Left kidney (tissue), 2 donors: Measurements from ENCODE around the gene ZNF808. TPM values are rescaled to one million over a fixed set of nuclear protein-coding genes. Genes with fewer than 3 reads are reported as not detected.
"Not testable (repeated sequence)": the region's sequence is repeated elsewhere in the genome, so short reads cannot be mapped to it uniquely, and the experiment has no call there.

Experiments used
- DNase-seq: peaks from one replicate; pipeline ENCODE4 v3.0.0-alpha.2; 2013
- polyA plus RNA-seq: library from polyadenylated mRNA; unstranded; fragments of 120-200 nt; gene quantifications from one replicate; pipeline ENCODE4 v1.2.1, GENCODE V29; 2013; ENCODE audit not compliant: insufficient read length

The ZNF808 gene
- polyA plus RNA-seq, 1 donor = 23.9 TPM

GRCh38 chr19:52535771-52536447 is 8.4 kb downstream of the ZNF808 start:
- peak; percentile 79 for DNase-seq

- DNase-seq = no peak
Measured at GRCh38 chr19:52536448-52536800, 9.0 kb downstream of the ZNF808 start.

GRCh38 chr19:52538815-52539214 is 11.3 kb downstream of the ZNF808 start:
- DNase-seq = not testable (repeated sequence)

GRCh38 chr19:52541176-52541575 is 13.7 kb downstream of the ZNF808 start:
- DNase-seq = not testable (repeated sequence)

GRCh38 chr19:52541608-52542007 is 14.1 kb downstream of the ZNF808 start:
- DNase-seq = no peak

GRCh38 chr19:52542541-52542940 is 15.1 kb downstream of the ZNF808 start:
- not testable (repeated sequence) for DNase-seq

- no peak for DNase-seq
Measured at GRCh38 chr19:52542984-52543664, 15.7 kb downstream of the ZNF808 start.

GRCh38 chr19:52554216-52554971 is 26.9 kb downstream of the ZNF808 start:
- DNase-seq = no peak

GRCh38 chr19:52557231-52557995 is 29.9 kb downstream of the ZNF808 start:
- no peak for DNase-seq

GRCh38 chr19:52558732-52559445 is 31.4 kb downstream of the ZNF808 start:
- DNase-seq = not testable (repeated sequence)

GRCh38 chr19:52561611-52562010 is 34.1 kb downstream of the ZNF808 start:
- DNase-seq = not testable (repeated sequence)

GRCh38 chr19:52566121-52566520 is 38.7 kb downstream of the ZNF808 start:
- no peak for DNase-seq

- DNase-seq = no peak
Measured at GRCh38 chr19:52566588-52566987, 39.1 kb downstream of the ZNF808 start.

- no peak for DNase-seq
Measured at GRCh38 chr19:52567921-52568320, 40.5 kb downstream of the ZNF808 start.

- DNase-seq = peak; percentile 56
Measured at GRCh38 chr19:52569638-52569999, 42.2 kb downstream of the ZNF808 start.

GRCh38 chr19:52570000-52570861 is 42.8 kb downstream of the ZNF808 start, which contains the start of gene ZNF701:
TSS of gene ZNF701 (plus strand) at chr19:52570287. CDS start at chr19:52574148, 3,861 bp downstream.
- peak; percentile 92 for DNase-seq

GRCh38 chr19:52584736-52585440 is 57.4 kb downstream of the ZNF808 start:
- DNase-seq = peak; percentile 59

- DNase-seq = no peak
Measured at GRCh38 chr19:52585604-52586003, 58.1 kb downstream of the ZNF808 start.

GRCh38 chr19:52590728-52591127 is 63.3 kb downstream of the ZNF808 start:
- no peak for DNase-seq

- no peak for DNase-seq
Measured at GRCh38 chr19:52592301-52592700, 64.8 kb downstream of the ZNF808 start.
